HepG2 (cell line): ENCODE measurements around the gene TFB1M. TPM values are rescaled to one million over a fixed set of nuclear protein-coding genes. Genes with fewer than 3 reads are reported as not detected.

Experiments used
- ASH2L ChIP-seq: fragments of 300-600, 200-600 bp; sonication (generic); IDR thresholded peaks from 2 replicates; pipeline ENCODE4 v1.7.0; 2017; ENCODE audit warnings: low read depth, mild to moderate bottlenecking, moderate library complexity, mixed read lengths, low read length; ENCODE audit not compliant: insufficient read length
- BCLAF1 ChIP-seq: fragments of 450-650 bp; IDR thresholded peaks from 2 replicates; pipeline ENCODE4 v1.6.1; 2017; ENCODE audit warnings: mild to moderate bottlenecking
- CC2D1A ChIP-seq: sonication (generic); formaldehyde crosslinking; IDR thresholded peaks from 2 replicates; pipeline ENCODE4 v1.8.1; 2023; ENCODE audit warnings: mild to moderate bottlenecking, missing genetic modification reagents
- GATAD2A ChIP-seq: IDR thresholded peaks from 2 replicates; pipeline ENCODE4 v1.6.1; 2016
- JARID2 ChIP-seq: sonication (generic); formaldehyde crosslinking; IDR thresholded peaks from 2 replicates; pipeline ENCODE4 v1.8.1; 2023; ENCODE audit warnings: missing genetic modification reagents, inconsistent platforms; ENCODE audit not compliant: insufficient replicate concordance
- JUNB ChIP-seq: sonication (generic); formaldehyde crosslinking; IDR thresholded peaks from 2 replicates; pipeline ENCODE4 v1.8.0; 2022; ENCODE audit warnings: missing genetic modification reagents, mild to moderate bottlenecking, borderline replicate concordance
- MED13 ChIP-seq: sonication (generic); formaldehyde crosslinking; IDR thresholded peaks from 2 replicates; pipeline ENCODE4 v1.5.0; 2020; ENCODE audit warnings: missing genetic modification reagents
- NFKBIZ ChIP-seq: IDR thresholded peaks from 2 replicates; pipeline ENCODE4 v1.6.1; 2018; ENCODE audit warnings: missing genetic modification reagents, missing compliant biosample characterization
- PAWR ChIP-seq: sonication (generic); formaldehyde crosslinking; IDR thresholded peaks from 2 replicates; pipeline ENCODE4 v1.4.0; 2020; ENCODE audit warnings: missing genetic modification reagents, mild to moderate bottlenecking, borderline replicate concordance
- SMARCE1 ChIP-seq: fragments of 450-650 bp; IDR thresholded peaks from 2 replicates; pipeline ENCODE4 v1.6.1; 2017; ENCODE audit warnings: borderline replicate concordance
- SUZ12 ChIP-seq: fragments of 150-350 bp; IDR thresholded peaks from 2 replicates; pipeline ENCODE4 v1.6.1; 2014; ENCODE audit warnings: low read depth, low read length
- TEAD2 ChIP-seq: sonication (generic); formaldehyde crosslinking; IDR thresholded peaks from 2 replicates; pipeline ENCODE4 v1.9.0; 2021; ENCODE audit warnings: missing genetic modification reagents
- ZBTB4 ChIP-seq: sonication (generic); formaldehyde crosslinking; IDR thresholded peaks from 2 replicates; pipeline ENCODE4 v1.4.0; 2020; ENCODE audit warnings: missing genetic modification reagents, mild to moderate bottlenecking, borderline replicate concordance
- ZNF570 ChIP-seq: sonication (generic); formaldehyde crosslinking; IDR thresholded peaks from 2 replicates; pipeline ENCODE4 v1.4.0; 2020; ENCODE audit warnings: mild to moderate bottlenecking, missing genetic modification reagents, borderline replicate concordance
- ZNF629 ChIP-seq: sonication (generic); formaldehyde crosslinking; conservative IDR thresholded peaks from 2 replicates; pipeline ENCODE4 v1.5.0; 2020; ENCODE audit warnings: missing genetic modification reagents
- ZNF839 ChIP-seq: sonication (generic); formaldehyde crosslinking; IDR thresholded peaks from 2 replicates; pipeline ENCODE4 v1.4.0; 2020; ENCODE audit warnings: missing genetic modification reagents, mild to moderate bottlenecking, borderline replicate concordance
- polyA plus RNA-seq, 8 experiments: library from polyadenylated mRNA; depleted of rRNA in 3 of 8; stranded (reverse) in 7 of 8; unstranded in 1 of 8; fragments of >200 nt; fragmentation: Illumina TruSeq in 4 of 8; extraction: Trizol in 4 of 8; gene quantifications; 2 replicates each; pipeline versions ENCODE4 v1.2.1 to v1.2.3, GENCODE V29; 2011 to 2016; ENCODE audit warnings: low read depth in 4 of 8, missing spikeins in 1 of 8, mixed read lengths in 1 of 8; ENCODE audit not compliant: insufficient read depth in 1 of 8
- total RNA-seq, 5 experiments: library from RNA; depleted of rRNA; stranded (reverse); fragments of >200 nt; fragmentation: Illumina TruSeq; extraction: Trizol; gene quantifications; 2 replicates each; pipeline ENCODE4 v1.2.3, GENCODE V29; 2016; ENCODE audit warnings: low read depth in 1 of 5
- TF ChIP-seq, protein P1 (sequence below): sonication (generic); formaldehyde crosslinking; conservative IDR thresholded peaks from 2 replicates; pipeline ENCODE4 v1.4.0; 2020; ENCODE audit warnings: mild to moderate bottlenecking, missing genetic modification reagents, moderate library complexity
- TF ChIP-seq, protein P2 (sequence below): sonication (generic); formaldehyde crosslinking; IDR thresholded peaks from 2 replicates; pipeline ENCODE4 v1.5.1; 2020; ENCODE audit warnings: mild to moderate bottlenecking, missing genetic modification reagents, moderate library complexity

The TFB1M gene
- total and polyA plus RNA-seq, 2 of the 13 experiments (the other 11 are each of a cell fraction or from before 2014, with no cell fraction given), result 91.4 to 122 TPM

DNA sequence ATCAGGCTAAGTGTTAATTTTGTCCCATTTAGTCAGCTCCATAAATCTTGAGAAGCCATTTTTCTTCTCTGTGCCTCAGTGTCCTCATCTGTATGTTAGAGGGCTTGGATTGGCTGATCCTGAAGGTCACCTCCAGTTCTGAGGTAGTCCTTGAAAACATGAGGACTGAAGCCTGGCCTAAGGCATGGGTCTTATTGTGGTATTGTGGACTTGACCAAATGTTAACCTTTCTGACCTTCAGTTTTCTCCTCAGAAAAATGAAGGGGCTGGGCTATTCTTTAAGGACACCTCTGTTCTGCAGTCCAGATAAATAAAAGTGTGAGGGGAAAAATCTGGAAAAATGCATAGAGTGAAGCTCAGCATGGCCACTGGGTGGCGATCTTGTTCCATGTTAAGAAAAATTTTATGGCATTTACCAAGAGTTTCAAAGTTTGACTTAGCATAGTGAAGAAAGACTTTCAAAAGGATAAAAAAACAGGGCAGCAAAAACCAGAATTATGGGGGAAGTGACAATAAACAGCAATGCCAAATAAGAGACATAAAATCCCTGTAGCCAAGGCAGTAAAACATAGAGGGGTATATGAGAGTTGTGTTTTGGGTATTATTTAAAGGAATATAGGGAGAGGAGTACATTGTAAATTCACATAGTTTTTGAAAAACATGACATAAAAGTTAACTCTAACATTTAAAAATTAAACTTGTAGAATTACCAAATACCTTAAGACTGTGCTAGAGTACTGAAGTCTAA is 13.2 kb upstream of the TFB1M start (continued):
- TF ChIP-seq, protein P1, sequence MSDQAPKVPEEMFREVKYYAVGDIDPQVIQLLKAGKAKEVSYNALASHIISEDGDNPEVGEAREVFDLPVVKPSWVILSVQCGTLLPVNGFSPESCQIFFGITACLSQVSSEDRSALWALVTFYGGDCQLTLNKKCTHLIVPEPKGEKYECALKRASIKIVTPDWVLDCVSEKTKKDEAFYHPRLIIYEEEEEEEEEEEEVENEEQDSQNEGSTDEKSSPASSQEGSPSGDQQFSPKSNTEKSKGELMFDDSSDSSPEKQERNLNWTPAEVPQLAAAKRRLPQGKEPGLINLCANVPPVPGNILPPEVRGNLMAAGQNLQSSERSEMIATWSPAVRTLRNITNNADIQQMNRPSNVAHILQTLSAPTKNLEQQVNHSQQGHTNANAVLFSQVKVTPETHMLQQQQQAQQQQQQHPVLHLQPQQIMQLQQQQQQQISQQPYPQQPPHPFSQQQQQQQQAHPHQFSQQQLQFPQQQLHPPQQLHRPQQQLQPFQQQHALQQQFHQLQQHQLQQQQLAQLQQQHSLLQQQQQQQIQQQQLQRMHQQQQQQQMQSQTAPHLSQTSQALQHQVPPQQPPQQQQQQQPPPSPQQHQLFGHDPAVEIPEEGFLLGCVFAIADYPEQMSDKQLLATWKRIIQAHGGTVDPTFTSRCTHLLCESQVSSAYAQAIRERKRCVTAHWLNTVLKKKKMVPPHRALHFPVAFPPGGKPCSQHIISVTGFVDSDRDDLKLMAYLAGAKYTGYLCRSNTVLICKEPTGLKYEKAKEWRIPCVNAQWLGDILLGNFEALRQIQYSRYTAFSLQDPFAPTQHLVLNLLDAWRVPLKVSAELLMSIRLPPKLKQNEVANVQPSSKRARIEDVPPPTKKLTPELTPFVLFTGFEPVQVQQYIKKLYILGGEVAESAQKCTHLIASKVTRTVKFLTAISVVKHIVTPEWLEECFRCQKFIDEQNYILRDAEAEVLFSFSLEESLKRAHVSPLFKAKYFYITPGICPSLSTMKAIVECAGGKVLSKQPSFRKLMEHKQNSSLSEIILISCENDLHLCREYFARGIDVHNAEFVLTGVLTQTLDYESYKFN (CRISPR knock-in tag), result no peak
- TF ChIP-seq PAWR (CRISPR knock-in tag) (no peak), JUNB (CRISPR knock-in tag) (no peak), ZNF629 (CRISPR knock-in tag) (0 out of 2 replicates have a peak, but pooled peaks have one; percentile 11), NFKBIZ (0 out of 2 replicates have a peak, but pooled peaks have one; percentile 21), ZNF570 (CRISPR knock-in tag) (no peak), ZBTB4 (no peak), SMARCE1 (no peak), GATAD2A (peak; percentile 87), ZNF839 (CRISPR knock-in tag) (no peak), SUZ12 (no peak), ASH2L (no peak), MED13 (CRISPR knock-in tag) (0 out of 2 replicates have a peak, but pooled peaks have one; percentile 71), CC2D1A (no peak), TEAD2 (CRISPR knock-in tag) (0 out of 2 replicates have a peak, but pooled peaks have one; percentile 52), BCLAF1 (no peak), JARID2 (CRISPR knock-in tag) (no peak)
- TF ChIP-seq, protein P2, sequence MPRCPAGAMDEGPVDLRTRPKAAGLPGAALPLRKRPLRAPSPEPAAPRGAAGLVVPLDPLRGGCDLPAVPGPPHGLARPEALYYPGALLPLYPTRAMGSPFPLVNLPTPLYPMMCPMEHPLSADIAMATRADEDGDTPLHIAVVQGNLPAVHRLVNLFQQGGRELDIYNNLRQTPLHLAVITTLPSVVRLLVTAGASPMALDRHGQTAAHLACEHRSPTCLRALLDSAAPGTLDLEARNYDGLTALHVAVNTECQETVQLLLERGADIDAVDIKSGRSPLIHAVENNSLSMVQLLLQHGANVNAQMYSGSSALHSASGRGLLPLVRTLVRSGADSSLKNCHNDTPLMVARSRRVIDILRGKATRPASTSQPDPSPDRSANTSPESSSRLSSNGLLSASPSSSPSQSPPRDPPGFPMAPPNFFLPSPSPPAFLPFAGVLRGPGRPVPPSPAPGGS (CRISPR knock-in tag), result no peak
